Parathyroid adenoma (tissue), 2 donors: ENCODE data around the gene ZNF664.
A peak's percentile ranks its signal among the peaks of the same experiment; 100 is the strongest.

Source experiments
- H2AFZ ChIP-seq: fragments of 300-600 bp; sonication (generic); one replicate; pipeline ENCODE4 v1.7.0; 2017; ENCODE audit warnings: antibody characterized with exemption, mild to moderate bottlenecking
- H3K27ac ChIP-seq: fragments of 300-600 bp; sonication (generic); one replicate; pipeline ENCODE4 v1.7.0; 2017
- H3K27me3 ChIP-seq: fragments of 300-600 bp; sonication (generic); one replicate; pipeline ENCODE4 v1.7.0; 2017; ENCODE audit warnings: low read length; ENCODE audit not compliant: control insufficient read depth, insufficient read depth
- H3K36me3 ChIP-seq: fragments of 300-600 bp; sonication (generic); one replicate; pipeline ENCODE4 v1.7.0; 2017; ENCODE audit warnings: low read length; ENCODE audit not compliant: control insufficient read depth, insufficient read depth
- H3K4me1 ChIP-seq: fragments of 300-600 bp; sonication (generic); one replicate; pipeline ENCODE4 v1.7.0; 2017; ENCODE audit warnings: control low read depth
- H3K4me2 ChIP-seq: fragments of 300-600 bp; sonication (generic); one replicate; pipeline ENCODE4 v1.7.0; 2017; ENCODE audit warnings: low read length
- H3K4me3 ChIP-seq: fragments of 300-600 bp; sonication (generic); one replicate; pipeline ENCODE4 v1.7.0; 2017; ENCODE audit warnings: low read depth, low read length
- H3K79me2 ChIP-seq: fragments of 300-600 bp; sonication (generic); one replicate; pipeline ENCODE4 v1.7.0; 2017; ENCODE audit warnings: control low read depth
- H3K9ac ChIP-seq: fragments of 300-600 bp; sonication (generic); one replicate; pipeline ENCODE4 v1.7.0; 2017; ENCODE audit warnings: mild to moderate bottlenecking
- H3K9me3 ChIP-seq: fragments of 300-600 bp; sonication (generic); one replicate; pipeline ENCODE4 v1.7.0; 2017; ENCODE audit warnings: low read length; ENCODE audit not compliant: control insufficient read depth
- TF ChIP-seq, protein P1 (sequence below): fragments of 300-600 bp; sonication (generic); IDR thresholded peaks from one replicate; pipeline ENCODE4 v1.7.0; 2017; ENCODE audit warnings: antibody characterized with exemption, mild to moderate bottlenecking
- donor health status: primary hyperparathyroidism.

Gene ZNF664

DNA sequence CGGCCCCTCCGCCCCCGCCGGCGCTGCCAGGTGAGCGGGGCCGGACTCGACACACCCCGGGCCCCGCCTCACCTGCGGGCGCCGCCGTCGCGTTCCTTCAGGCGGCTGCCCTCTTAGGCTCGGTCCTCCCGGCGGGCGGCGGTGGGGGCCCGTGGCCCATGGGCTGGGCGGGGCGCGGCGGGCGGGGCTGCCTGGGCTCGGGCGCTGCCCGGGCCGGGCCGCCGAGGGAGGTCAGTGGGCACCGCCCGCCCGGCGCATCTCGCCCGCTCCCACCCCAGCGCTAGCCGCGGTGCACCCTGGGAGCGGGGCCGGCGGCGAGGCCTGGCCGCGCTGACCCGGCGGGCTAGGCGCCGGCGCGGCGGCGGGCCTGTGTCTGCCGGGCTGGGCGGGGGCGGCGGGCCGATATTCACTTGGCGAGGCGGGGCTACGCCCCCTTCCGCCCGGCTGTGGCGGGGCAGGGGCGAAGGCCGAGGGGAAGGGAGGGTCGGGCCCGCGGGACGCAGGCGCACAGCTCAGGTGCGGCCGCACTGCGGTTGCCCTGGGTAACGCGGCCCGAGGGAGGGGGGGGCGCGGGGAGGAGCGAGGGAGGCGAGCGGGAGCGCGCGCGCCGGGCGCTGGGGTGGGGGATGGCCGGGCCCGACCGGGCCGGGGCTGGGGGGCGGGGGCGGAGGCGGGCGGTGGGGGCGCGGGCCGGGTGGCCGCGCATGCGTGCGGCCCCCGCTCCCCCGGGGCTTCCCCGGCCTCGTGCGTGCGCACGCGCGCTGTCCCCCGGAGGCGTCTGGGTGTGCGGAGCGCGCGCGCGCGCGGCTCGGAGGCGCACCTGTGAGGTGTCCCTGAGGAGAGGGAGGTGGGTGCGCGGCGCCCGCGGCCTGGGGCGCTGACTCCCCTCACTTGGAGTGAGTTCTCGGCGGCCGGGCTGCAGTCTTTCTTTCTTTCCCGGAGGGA is at the start of gene ZNF664, which contains the start of gene CCDC92:
Gene ZNF664, plus strand, starts transcription at position 759 of the 945 bp plus-strand sequence. CDS start 38,930 bp downstream, outside the sequence.
Gene CCDC92, minus strand, starts transcription at position 375 of the 945 bp plus-strand sequence. CDS start 28,526 bp downstream, outside the sequence.
- Histone ChIP-seq H3K36me3 (no peaks in the 10 kb centered on the region), H3K4me3 (peak within 1 kb of the TSS; percentile 65), H3K27ac (peak within 1 kb of the TSS; percentile 89), H3K9me3 (no peaks in the 10 kb centered on the region), H3K79me2 (peaks cover 27% of the 10 kb centered on the region), H3K4me2 (peak within 1 kb of the TSS; percentile 75), H3K4me1 (peaks cover 19% of the 10 kb centered on the region), H3K27me3 (no peaks in the 10 kb centered on the region), H3K9ac (peak within 1 kb of the TSS; percentile 58), H2AFZ (peak within 1 kb of the TSS; percentile 89)
- TF ChIP-seq, protein P1, sequence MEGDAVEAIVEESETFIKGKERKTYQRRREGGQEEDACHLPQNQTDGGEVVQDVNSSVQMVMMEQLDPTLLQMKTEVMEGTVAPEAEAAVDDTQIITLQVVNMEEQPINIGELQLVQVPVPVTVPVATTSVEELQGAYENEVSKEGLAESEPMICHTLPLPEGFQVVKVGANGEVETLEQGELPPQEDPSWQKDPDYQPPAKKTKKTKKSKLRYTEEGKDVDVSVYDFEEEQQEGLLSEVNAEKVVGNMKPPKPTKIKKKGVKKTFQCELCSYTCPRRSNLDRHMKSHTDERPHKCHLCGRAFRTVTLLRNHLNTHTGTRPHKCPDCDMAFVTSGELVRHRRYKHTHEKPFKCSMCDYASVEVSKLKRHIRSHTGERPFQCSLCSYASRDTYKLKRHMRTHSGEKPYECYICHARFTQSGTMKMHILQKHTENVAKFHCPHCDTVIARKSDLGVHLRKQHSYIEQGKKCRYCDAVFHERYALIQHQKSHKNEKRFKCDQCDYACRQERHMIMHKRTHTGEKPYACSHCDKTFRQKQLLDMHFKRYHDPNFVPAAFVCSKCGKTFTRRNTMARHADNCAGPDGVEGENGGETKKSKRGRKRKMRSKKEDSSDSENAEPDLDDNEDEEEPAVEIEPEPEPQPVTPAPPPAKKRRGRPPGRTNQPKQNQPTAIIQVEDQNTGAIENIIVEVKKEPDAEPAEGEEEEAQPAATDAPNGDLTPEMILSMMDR: no peak

DNA sequence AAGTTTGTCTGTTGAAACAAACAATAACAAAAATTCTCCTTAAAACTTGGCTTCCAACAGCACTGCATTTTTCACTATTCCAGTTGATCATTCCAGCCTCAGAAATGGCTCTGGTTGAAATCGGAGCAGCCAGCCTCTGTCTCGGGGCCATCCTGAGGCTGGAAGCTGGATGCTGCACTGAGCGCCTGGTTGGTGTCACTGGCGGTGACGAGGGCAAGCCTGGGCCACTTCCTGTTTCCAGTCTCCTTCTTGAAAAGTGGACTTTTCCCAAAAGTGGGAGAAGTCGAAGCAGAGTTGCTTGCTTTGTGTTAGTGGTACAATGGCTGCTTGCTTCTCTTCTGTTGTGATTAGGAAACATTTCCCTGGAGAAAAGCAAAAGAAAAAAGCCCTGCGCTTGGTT is 49.1 kb upstream of the ZNF664 start:
- Histone ChIP-seq H3K27me3 (no peaks in the 10 kb centered on the region), H3K36me3 (no peaks in the 10 kb centered on the region), H3K4me1 (no peaks in the 10 kb centered on the region), H3K27ac (no peak overlapping the region), H3K4me2 (no peak overlapping the region), H2AFZ (no peak overlapping the region), H3K79me2 (no peaks in the 10 kb centered on the region), H3K4me3 (no peak overlapping the region), H3K9me3 (no peaks in the 10 kb centered on the region), H3K9ac (no peak overlapping the region)
- TF ChIP-seq, protein P1: no peak

DNA sequence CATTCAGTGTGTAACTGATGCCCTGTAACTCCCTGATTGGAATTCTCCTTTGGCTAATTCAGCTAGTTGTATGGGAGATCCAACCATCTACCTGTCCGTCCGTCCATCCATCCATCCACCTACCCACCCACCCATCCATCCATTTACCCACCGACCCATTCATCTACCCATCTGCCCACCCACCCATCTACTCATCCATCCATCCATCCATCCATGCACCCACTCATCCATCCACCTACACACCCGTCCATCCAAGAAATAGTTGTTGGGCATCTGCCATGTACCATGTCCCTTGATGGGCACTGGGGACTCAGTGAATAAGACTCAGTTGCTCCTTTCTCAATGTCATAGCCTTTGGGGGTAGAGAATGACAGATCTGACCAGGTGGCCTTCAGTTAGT is 48.5 kb upstream of the ZNF664 start:
- TF ChIP-seq, protein P1: no peak
- Histone ChIP-seq H3K36me3 (no peaks in the 10 kb centered on the region), H3K27ac (no peak overlapping the region), H3K4me3 (no peak overlapping the region), H3K27me3 (no peaks in the 10 kb centered on the region), H3K4me2 (no peak overlapping the region), H3K9ac (no peak overlapping the region), H3K79me2 (no peaks in the 10 kb centered on the region), H3K4me1 (no peaks in the 10 kb centered on the region), H3K9me3 (no peaks in the 10 kb centered on the region), H2AFZ (no peak overlapping the region)

DNA sequence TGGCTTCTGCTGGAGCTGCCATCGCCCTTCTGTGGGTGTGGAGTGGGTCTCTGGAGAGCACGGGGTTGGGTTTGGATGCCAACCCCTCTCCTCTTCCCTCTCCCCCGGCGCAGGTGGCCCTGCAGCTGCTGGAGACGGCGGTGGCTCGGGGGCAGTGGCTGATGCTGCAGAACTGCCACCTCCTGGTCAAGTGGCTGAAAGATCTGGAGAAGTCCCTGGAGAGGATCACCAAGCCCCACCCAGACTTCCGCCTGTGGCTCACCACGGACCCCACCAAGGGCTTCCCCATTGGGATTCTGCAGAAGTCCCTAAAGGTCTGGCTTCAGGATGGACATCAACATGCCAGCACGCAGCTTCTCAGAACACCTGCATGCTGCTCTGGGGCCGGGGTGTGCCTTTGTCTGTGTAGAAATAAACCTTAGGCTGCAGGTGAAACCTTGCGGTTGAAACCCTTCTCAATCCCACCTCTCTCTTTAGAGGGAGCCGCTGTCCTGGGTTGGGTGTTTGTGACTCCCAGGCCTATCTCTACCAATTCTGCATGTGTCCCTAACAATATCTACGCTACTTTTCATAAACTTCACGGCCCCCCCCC is 44.6 kb upstream of the ZNF664 start:
- H3K4me2 ChIP-seq: peak overlapping the region; percentile 43
- TF ChIP-seq, protein P1: no peak
- no peak overlapping the region for H3K9ac ChIP-seq
- H3K79me2 ChIP-seq: no peaks in the 10 kb centered on the region
- no peak overlapping the region for H3K27ac ChIP-seq
- H2AFZ ChIP-seq: no peak overlapping the region
- H3K27me3 ChIP-seq: no peaks in the 10 kb centered on the region
- H3K4me3 ChIP-seq: no peak overlapping the region
- H3K36me3 ChIP-seq: no peaks in the 10 kb centered on the region
- H3K4me1 ChIP-seq: no peaks in the 10 kb centered on the region
- H3K9me3 ChIP-seq: no peaks in the 10 kb centered on the region
